ENCODE results near the gene LIN9. TPM values are rescaled to one million over a fixed set of nuclear protein-coding genes. Genes with fewer than 3 reads are reported as not detected.
A peak's percentile ranks its signal among the peaks of the same experiment; 100 is the strongest.

Gene LIN9
- total RNA-seq, 2 donors from 2014 or later: 11.3 to 13.2 TPM

GRCh38 chr1:226310245-226310540 is 1.2 kb upstream of the LIN9 start:
- Mint-ChIP-seq H3K4me1 (ENCODE audit: low read depth) (peaks cover 22% of the 10 kb centered on the region), H3K36me3 (ENCODE audit: insufficient read depth in 2 of 2) (no peaks in the 10 kb centered on the region), H3K9me3 (no peaks in the 10 kb centered on the region), H3K4me3 (peak overlapping the region; percentile 76 to 83), H3K27me3 (ENCODE audit: low read depth) (peaks cover 36% of the 10 kb centered on the region), H3K27ac (peak overlapping the region; percentile 16)
- DNase-seq (no peak), ATAC-seq (replicated peaks in 1 of 2) (no peak)

GRCh38 chr1:226309398-226310244 is 657 bp upstream of the LIN9 start:
- Mint-ChIP-seq H3K27ac (peak overlapping the region; percentile 16), H3K36me3 (ENCODE audit: insufficient read depth in 2 of 2) (no peaks in the 10 kb centered on the region), H3K9me3 (no peaks in the 10 kb centered on the region), H3K27me3 (ENCODE audit: low read depth) (peaks cover 36% of the 10 kb centered on the region), H3K4me1 (ENCODE audit: low read depth) (peaks cover 26% of the 10 kb centered on the region), H3K4me3 (peak overlapping the region; percentile 76 to 83)
- ATAC-seq (replicated peaks in 1 of 2): peak in 1 of 2 donors; percentile 6
- DNase-seq: no peak

GRCh38 chr1:226308166-226308722 is 720 bp downstream of the LIN9 start:
- Mint-ChIP-seq H3K4me1 (ENCODE audit: low read depth) (peaks cover 29% of the 10 kb centered on the region), H3K4me3 (peak overlapping the region; percentile 90), H3K27ac (peak overlapping the region; percentile 90), H3K36me3 (ENCODE audit: insufficient read depth in 2 of 2) (no peaks in the 10 kb centered on the region), H3K9me3 (no peaks in the 10 kb centered on the region), H3K27me3 (ENCODE audit: low read depth) (peaks cover 22% of the 10 kb centered on the region)
- DNase-seq (no peak), ATAC-seq (replicated peaks in 1 of 2) (peak in 1 of 2 donors; percentile 14)

DNA sequence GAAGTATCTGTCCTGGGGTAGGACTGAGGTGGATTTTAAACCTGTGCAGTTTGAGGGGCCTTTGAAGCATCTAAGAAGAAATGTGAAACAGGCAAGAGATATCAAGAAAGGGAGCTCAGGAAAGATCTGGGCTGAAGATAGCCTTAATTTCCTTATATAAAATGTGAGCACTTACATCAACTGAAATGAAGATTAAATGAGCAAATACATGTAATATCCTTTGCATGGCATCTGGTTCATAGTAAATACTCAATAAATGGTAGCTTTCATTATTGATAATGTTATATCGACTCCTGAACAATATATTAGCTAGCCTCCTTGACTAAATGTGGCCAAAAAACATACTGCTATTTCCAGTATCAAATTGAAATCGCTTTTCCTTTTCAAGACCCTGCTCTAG is 2.5 kb downstream of the LIN9 start:
- no peaks in the 10 kb centered on the region for H3K9me3 Mint-ChIP-seq
- peaks cover 20% of the 10 kb centered on the region for H3K27me3 Mint-ChIP-seq (ENCODE audit: low read depth)
- no peak overlapping the region for H3K27ac Mint-ChIP-seq
- H3K4me3 Mint-ChIP-seq: no peak overlapping the region
- no peaks in the 10 kb centered on the region for H3K36me3 Mint-ChIP-seq (ENCODE audit: insufficient read depth in 2 of 2)
- ATAC-seq (replicated peaks in 1 of 2) (no peak), DNase-seq (no peak)
- peaks cover 36% of the 10 kb centered on the region for H3K4me1 Mint-ChIP-seq (ENCODE audit: low read depth)

DNA sequence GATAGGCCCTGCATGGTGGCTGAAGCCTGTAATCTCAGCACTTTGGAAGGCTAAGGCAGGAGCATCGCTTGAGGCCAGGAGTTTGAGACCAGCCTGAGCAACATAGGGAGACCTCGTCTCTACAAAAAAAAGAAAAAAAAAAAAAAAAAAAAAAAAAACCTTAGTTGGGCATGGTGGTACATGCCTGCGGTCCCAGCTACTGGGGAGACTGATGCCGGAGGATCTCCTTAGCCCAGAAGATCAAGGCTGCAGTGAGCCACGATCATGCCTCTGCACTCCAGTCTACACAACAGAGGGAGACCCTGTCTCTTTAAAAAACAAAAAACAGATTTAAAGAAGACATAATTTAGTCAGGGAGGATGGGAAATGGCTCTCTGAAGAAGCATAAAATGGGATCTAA is 3.8 kb downstream of the LIN9 start:
- DNase-seq: no peak
- H3K27me3 Mint-ChIP-seq (ENCODE audit: low read depth): peaks cover 7% of the 10 kb centered on the region

DNA sequence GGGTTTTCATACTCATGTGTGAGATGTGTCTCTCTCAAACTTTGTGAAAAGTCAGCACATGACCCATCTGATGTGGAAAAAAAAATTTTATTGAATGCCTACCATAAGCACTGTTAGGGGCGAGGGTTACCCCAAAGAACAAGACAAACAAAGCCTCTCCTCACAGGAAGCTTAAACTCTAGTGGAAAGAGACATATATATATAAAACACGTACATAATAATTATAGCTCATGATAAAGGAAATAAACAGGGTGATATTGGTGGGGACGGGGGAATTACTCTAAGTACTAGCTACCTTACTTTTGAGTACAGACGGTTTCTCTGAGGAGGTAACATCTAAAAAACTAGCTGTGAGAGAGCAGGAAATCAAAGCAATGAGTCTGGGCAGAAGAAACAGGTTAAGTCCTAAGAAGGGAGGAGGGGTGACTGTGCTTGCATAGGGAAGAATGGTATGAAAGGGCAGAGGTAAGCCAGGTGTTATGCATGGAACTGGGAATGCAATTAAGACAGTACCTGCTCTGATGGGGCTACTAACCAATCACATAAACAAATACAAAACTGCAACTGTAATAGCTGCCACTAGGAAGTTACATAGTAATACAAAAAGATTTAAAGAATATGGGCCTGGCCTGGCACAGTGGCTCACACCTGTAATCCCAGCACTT is 4.5 kb downstream of the LIN9 start:
- DNase-seq (no peak), ATAC-seq (replicated peaks in 1 of 2) (no peak)
- Mint-ChIP-seq H3K9me3 (no peaks in the 10 kb centered on the region), H3K36me3 (ENCODE audit: insufficient read depth in 2 of 2) (peaks cover 0 to under 1% of the 10 kb centered on the region in 2 donors), H3K27me3 (ENCODE audit: low read depth) (no peaks in the 10 kb centered on the region), H3K4me1 (ENCODE audit: low read depth) (peaks cover 28% of the 10 kb centered on the region), H3K27ac (peak overlapping the region; percentile 8), H3K4me3 (no peak overlapping the region)

More for the DNA sequence above, 3.8 kb downstream of the LIN9 start:
- ATAC-seq (replicated peaks in 1 of 2): no peak
- H3K27ac Mint-ChIP-seq: no peak overlapping the region
- H3K36me3 Mint-ChIP-seq (ENCODE audit: insufficient read depth in 2 of 2): no peaks in the 10 kb centered on the region
- peaks cover 35% of the 10 kb centered on the region for H3K4me1 Mint-ChIP-seq (ENCODE audit: low read depth)
- H3K4me3 Mint-ChIP-seq: no peak overlapping the region
- H3K9me3 Mint-ChIP-seq: no peaks in the 10 kb centered on the region

GRCh38 chr1:226302731-226303130 is 6.2 kb downstream of the LIN9 start:
- DNase-seq (no peak), ATAC-seq (replicated peaks in 1 of 2) (no peak)
- H3K27ac Mint-ChIP-seq: no peak overlapping the region
- H3K36me3 Mint-ChIP-seq (ENCODE audit: insufficient read depth in 2 of 2): peaks cover 0 to 7% of the 10 kb centered on the region in 2 donors
- no peak overlapping the region for H3K4me3 Mint-ChIP-seq
- H3K27me3 Mint-ChIP-seq (ENCODE audit: low read depth): no peaks in the 10 kb centered on the region
- no peaks in the 10 kb centered on the region for H3K9me3 Mint-ChIP-seq
- peaks cover 26% of the 10 kb centered on the region for H3K4me1 Mint-ChIP-seq (ENCODE audit: low read depth)

DNA sequence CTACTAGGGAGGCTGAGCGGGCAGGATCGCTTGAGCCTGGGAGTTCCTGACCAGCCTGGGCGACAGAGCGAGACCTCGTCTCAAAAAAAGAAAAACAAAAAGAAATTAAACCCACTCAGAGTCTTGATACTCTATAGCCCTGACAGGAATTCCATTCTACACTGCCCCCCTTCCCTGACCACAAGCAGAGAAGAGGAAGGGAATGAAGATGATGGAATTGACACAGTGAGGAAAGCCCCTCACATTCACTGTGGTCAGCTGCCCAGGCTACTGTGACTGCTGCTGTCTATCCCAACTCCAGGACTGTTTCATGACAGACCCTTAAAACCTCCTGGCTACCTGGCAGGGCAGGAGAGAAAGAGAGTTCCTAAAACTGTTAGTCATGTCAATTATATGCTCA is 12.1 kb downstream of the LIN9 start:
- H3K27me3 Mint-ChIP-seq (ENCODE audit: low read depth): no peaks in the 10 kb centered on the region
- ATAC-seq (replicated peaks in 1 of 2): no peak
- no peak overlapping the region for H3K27ac Mint-ChIP-seq
- no peaks in the 10 kb centered on the region for H3K4me1 Mint-ChIP-seq (ENCODE audit: low read depth)
- DNase-seq: no peak
- peaks cover 0 to 12% of the 10 kb centered on the region in 2 donors for H3K36me3 Mint-ChIP-seq (ENCODE audit: insufficient read depth in 2 of 2)
- H3K4me3 Mint-ChIP-seq: no peak overlapping the region
- H3K9me3 Mint-ChIP-seq: no peaks in the 10 kb centered on the region

GRCh38 chr1:226293553-226293920 is 15.4 kb downstream of the LIN9 start:
- Mint-ChIP-seq H3K9me3 (no peaks in the 10 kb centered on the region), H3K27me3 (ENCODE audit: low read depth) (no peaks in the 10 kb centered on the region), H3K27ac (no peak overlapping the region), H3K4me3 (no peak overlapping the region), H3K4me1 (ENCODE audit: low read depth) (no peaks in the 10 kb centered on the region), H3K36me3 (ENCODE audit: insufficient read depth in 2 of 2) (peaks cover 0 to 10% of the 10 kb centered on the region in 2 donors)
- DNase-seq (no peak), ATAC-seq (replicated peaks in 1 of 2) (no peak)

- Mint-ChIP-seq H3K27ac (peak overlapping the region; percentile 72), H3K36me3 (ENCODE audit: insufficient read depth in 2 of 2) (peaks cover 0 to 8% of the 10 kb centered on the region in 2 donors), H3K4me3 (no peak overlapping the region), H3K4me1 (ENCODE audit: low read depth) (no peaks in the 10 kb centered on the region), H3K9me3 (no peaks in the 10 kb centered on the region), H3K27me3 (ENCODE audit: low read depth) (no peaks in the 10 kb centered on the region)
- DNase-seq (no peak), ATAC-seq (replicated peaks in 1 of 2) (no peak)
These were observed 16.0 kb downstream of the LIN9 start for GRCh38 chr1:226292874-226293552.

- Mint-ChIP-seq H3K4me1 (ENCODE audit: low read depth) (no peaks in the 10 kb centered on the region), H3K27me3 (ENCODE audit: low read depth) (no peaks in the 10 kb centered on the region), H3K27ac (no peak overlapping the region), H3K4me3 (no peak overlapping the region), H3K9me3 (no peaks in the 10 kb centered on the region), H3K36me3 (ENCODE audit: insufficient read depth in 2 of 2) (peaks cover 0 to 3% of the 10 kb centered on the region in 2 donors)
- no peak for DNase-seq
- no peak for ATAC-seq (replicated peaks in 1 of 2)
These were observed 21.4 kb downstream of the LIN9 start for GRCh38 chr1:226287587-226287986.

GRCh38 chr1:226281058-226281457 is 27.9 kb downstream of the LIN9 start:
- Mint-ChIP-seq H3K27me3 (ENCODE audit: low read depth) (no peaks in the 10 kb centered on the region), H3K27ac (no peak overlapping the region), H3K4me3 (no peak overlapping the region), H3K4me1 (ENCODE audit: low read depth) (no peaks in the 10 kb centered on the region), H3K36me3 (ENCODE audit: insufficient read depth in 2 of 2) (peaks cover 0 to 3% of the 10 kb centered on the region in 2 donors), H3K9me3 (no peaks in the 10 kb centered on the region)
- ATAC-seq (replicated peaks in 1 of 2) (no peak), DNase-seq (no peak)

GRCh38 chr1:226279498-226279897 is 29.5 kb downstream of the LIN9 start:
- H3K27ac Mint-ChIP-seq: no peak overlapping the region
- DNase-seq (no peak), ATAC-seq (replicated peaks in 1 of 2) (no peak)
- peaks cover 0 to 5% of the 10 kb centered on the region in 2 donors for H3K36me3 Mint-ChIP-seq (ENCODE audit: insufficient read depth in 2 of 2)
- no peaks in the 10 kb centered on the region for H3K4me1 Mint-ChIP-seq (ENCODE audit: low read depth)
- no peaks in the 10 kb centered on the region for H3K9me3 Mint-ChIP-seq
- H3K27me3 Mint-ChIP-seq (ENCODE audit: low read depth): no peaks in the 10 kb centered on the region
- H3K4me3 Mint-ChIP-seq: no peak overlapping the region
